Neural cell (in vitro differentiated cells): ENCODE results near the gene CLNK.

Experiments
- EP300 ChIP-seq: fragments of 450-650 bp; conservative IDR thresholded peaks from 2 replicates; pipeline ENCODE4 v1.6.1; 2014; ENCODE audit warnings: antibody characterized with exemption, mild to moderate bottlenecking, moderate library complexity; ENCODE audit not compliant: poor library complexity, severe bottlenecking
- EZH2 ChIP-seq: fragments of 200-600, 300-800 bp; shearing (Covaris generic), sonication (generic); IDR thresholded peaks from 2 replicates; pipeline ENCODE4 v1.6.1; 2014; ENCODE audit warnings: antibody characterized with exemption, low read length, borderline replicate concordance, mild to moderate bottlenecking; ENCODE audit not compliant: insufficient read depth, poor library complexity, severe bottlenecking
- MXI1 ChIP-seq: fragments of 450-650 bp; conservative IDR thresholded peaks from 2 replicates; pipeline ENCODE4 v1.6.1; 2014; ENCODE audit warnings: antibody characterized with exemption, mild to moderate bottlenecking; ENCODE audit not compliant: poor library complexity, severe bottlenecking
- POLR2AphosphoS5 ChIP-seq: IDR thresholded peaks from 2 replicates; pipeline ENCODE4 v1.6.1; 2012
- RAD21 ChIP-seq: fragments of 450-650 bp; conservative IDR thresholded peaks from 2 replicates; pipeline ENCODE4 v1.6.1; 2014; ENCODE audit warnings: antibody characterized with exemption, mild to moderate bottlenecking, moderate library complexity
- SMC3 ChIP-seq: fragments of 450-650 bp; conservative IDR thresholded peaks from 2 replicates; pipeline ENCODE4 v1.6.1; 2014; ENCODE audit warnings: antibody characterized with exemption, mild to moderate bottlenecking, moderate library complexity; ENCODE audit not compliant: poor library complexity
- TF ChIP-seq, protein P1 (sequence below): fragments of 450-650 bp; IDR thresholded peaks from 2 replicates; pipeline ENCODE4 v1.5.1; 2014; ENCODE audit warnings: antibody characterized with exemption, mild to moderate bottlenecking, moderate library complexity; ENCODE audit not compliant: poor library complexity, severe bottlenecking
- TF ChIP-seq, protein P2 (sequence below): IDR thresholded peaks from 2 replicates; pipeline ENCODE4 v1.6.1; 2012; ENCODE audit warnings: borderline replicate concordance

DNA sequence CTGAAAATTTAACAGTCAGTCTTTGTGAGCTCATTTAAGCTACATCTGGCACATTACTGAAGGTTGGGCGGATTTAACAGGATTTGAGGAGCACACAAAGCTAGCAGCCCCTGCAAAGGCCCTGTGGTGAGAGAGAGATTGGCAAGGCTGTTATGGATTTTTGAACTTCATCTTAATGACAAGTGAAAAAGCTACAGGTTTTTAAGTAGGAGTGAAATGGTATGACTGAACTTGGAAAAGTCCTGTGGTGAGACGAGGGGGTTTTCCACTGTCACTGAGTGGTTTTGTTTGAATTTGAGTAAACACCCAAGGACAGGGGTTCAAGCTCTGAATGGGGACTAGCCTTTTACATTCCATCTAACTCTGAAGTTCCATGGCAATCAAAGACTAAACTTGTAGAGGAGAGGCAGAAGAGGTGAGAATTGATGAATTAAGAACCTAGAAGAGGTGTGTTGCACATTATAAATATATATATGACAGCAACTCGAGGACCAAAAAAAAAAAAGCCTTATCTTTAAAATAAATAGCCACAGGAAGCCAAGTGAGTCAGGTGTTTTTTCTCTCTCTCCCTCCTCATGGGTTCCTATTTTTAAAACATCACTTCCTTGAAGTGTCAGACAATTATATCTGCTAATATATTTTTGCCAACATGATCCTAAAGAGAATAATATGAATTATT, 47.8 kb upstream of the CLNK start:
- TF ChIP-seq, protein P1, sequence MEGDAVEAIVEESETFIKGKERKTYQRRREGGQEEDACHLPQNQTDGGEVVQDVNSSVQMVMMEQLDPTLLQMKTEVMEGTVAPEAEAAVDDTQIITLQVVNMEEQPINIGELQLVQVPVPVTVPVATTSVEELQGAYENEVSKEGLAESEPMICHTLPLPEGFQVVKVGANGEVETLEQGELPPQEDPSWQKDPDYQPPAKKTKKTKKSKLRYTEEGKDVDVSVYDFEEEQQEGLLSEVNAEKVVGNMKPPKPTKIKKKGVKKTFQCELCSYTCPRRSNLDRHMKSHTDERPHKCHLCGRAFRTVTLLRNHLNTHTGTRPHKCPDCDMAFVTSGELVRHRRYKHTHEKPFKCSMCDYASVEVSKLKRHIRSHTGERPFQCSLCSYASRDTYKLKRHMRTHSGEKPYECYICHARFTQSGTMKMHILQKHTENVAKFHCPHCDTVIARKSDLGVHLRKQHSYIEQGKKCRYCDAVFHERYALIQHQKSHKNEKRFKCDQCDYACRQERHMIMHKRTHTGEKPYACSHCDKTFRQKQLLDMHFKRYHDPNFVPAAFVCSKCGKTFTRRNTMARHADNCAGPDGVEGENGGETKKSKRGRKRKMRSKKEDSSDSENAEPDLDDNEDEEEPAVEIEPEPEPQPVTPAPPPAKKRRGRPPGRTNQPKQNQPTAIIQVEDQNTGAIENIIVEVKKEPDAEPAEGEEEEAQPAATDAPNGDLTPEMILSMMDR = no peak
- TF ChIP-seq EP300 (no peak), MXI1 (no peak), POLR2AphosphoS5 (no peak), EZH2 (no peak), SMC3 (no peak), RAD21 (no peak)
- TF ChIP-seq, protein P2, sequence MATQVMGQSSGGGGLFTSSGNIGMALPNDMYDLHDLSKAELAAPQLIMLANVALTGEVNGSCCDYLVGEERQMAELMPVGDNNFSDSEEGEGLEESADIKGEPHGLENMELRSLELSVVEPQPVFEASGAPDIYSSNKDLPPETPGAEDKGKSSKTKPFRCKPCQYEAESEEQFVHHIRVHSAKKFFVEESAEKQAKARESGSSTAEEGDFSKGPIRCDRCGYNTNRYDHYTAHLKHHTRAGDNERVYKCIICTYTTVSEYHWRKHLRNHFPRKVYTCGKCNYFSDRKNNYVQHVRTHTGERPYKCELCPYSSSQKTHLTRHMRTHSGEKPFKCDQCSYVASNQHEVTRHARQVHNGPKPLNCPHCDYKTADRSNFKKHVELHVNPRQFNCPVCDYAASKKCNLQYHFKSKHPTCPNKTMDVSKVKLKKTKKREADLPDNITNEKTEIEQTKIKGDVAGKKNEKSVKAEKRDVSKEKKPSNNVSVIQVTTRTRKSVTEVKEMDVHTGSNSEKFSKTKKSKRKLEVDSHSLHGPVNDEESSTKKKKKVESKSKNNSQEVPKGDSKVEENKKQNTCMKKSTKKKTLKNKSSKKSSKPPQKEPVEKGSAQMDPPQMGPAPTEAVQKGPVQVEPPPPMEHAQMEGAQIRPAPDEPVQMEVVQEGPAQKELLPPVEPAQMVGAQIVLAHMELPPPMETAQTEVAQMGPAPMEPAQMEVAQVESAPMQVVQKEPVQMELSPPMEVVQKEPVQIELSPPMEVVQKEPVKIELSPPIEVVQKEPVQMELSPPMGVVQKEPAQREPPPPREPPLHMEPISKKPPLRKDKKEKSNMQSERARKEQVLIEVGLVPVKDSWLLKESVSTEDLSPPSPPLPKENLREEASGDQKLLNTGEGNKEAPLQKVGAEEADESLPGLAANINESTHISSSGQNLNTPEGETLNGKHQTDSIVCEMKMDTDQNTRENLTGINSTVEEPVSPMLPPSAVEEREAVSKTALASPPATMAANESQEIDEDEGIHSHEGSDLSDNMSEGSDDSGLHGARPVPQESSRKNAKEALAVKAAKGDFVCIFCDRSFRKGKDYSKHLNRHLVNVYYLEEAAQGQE = no peak
